GM12874 (cell line): ENCODE measurements around the gene RAB37.
A peak's percentile ranks its signal among the peaks of the same experiment; 100 is the strongest.

Experiments
- TF ChIP-seq, protein P1 (sequence below): IDR thresholded peaks from 2 replicates; pipeline ENCODE4 v1.5.1; 2011; ENCODE audit warnings: low read depth, mild to moderate bottlenecking, control low read depth, low read length, moderate library complexity; ENCODE audit not compliant: insufficient read depth

RAB37 gene

DNA sequence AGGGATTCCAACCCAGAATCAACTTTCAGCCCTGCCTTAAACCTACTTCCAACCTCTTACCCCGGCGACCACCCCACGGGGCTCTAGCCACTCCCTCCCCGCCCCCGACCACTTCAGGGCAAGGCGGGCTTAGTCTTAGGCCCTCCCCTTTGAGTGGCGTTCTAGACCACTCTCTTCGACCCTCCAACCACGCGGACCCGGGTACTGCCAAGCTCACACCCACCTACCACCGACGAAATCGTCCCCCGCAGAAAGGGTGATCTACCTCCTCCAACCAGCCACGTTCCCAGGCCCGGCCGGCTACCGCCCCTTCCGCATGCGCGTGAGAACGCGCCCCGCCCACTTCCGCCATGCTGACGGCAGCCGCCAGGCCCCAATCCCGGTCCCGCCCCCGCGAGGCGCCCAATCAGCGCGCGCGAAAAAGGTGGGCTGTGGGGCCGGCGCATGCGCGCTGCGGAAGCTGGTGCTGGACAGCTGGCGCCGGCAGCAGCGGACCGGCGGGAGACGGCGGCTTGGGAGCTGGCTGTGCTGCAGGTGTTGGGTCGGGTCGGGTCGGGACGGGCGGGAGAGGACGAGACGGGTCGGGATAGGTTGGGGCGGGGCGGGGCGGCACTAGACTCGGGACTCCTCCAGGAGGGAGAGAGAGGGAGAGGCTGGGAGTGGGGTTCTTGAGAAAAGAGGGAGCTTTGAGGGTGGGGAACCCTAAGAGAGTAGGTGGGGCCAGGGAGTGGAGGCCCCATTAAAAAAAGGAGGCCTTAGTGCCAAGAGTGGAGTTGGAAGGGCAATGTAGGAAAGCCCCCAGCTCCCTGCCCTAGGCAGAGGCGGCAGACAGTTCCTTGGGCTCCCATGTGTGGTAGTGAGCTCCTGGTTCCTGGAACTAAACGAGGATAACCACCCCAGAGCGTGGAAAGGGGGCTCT, 39.2 kb downstream of the RAB37 start, which contains the start of gene NAT9:
TSS of gene NAT9 (minus strand) at position 302 of the 919 bp plus-strand sequence. CDS start 647 bp downstream, outside the sequence.
- TF ChIP-seq, protein P1, sequence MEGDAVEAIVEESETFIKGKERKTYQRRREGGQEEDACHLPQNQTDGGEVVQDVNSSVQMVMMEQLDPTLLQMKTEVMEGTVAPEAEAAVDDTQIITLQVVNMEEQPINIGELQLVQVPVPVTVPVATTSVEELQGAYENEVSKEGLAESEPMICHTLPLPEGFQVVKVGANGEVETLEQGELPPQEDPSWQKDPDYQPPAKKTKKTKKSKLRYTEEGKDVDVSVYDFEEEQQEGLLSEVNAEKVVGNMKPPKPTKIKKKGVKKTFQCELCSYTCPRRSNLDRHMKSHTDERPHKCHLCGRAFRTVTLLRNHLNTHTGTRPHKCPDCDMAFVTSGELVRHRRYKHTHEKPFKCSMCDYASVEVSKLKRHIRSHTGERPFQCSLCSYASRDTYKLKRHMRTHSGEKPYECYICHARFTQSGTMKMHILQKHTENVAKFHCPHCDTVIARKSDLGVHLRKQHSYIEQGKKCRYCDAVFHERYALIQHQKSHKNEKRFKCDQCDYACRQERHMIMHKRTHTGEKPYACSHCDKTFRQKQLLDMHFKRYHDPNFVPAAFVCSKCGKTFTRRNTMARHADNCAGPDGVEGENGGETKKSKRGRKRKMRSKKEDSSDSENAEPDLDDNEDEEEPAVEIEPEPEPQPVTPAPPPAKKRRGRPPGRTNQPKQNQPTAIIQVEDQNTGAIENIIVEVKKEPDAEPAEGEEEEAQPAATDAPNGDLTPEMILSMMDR: no peak

GRCh38 chr17:74776990-74777389, 39.9 kb downstream of the RAB37 start:
- TF ChIP-seq, protein P1: no peak

GRCh38 chr17:74777901-74778515, 41.0 kb downstream of the RAB37 start:
- TF ChIP-seq, protein P1: no peak

GRCh38 chr17:74778960-74779359, 41.9 kb downstream of the RAB37 start:
- TF ChIP-seq, protein P1: no peak

DNA sequence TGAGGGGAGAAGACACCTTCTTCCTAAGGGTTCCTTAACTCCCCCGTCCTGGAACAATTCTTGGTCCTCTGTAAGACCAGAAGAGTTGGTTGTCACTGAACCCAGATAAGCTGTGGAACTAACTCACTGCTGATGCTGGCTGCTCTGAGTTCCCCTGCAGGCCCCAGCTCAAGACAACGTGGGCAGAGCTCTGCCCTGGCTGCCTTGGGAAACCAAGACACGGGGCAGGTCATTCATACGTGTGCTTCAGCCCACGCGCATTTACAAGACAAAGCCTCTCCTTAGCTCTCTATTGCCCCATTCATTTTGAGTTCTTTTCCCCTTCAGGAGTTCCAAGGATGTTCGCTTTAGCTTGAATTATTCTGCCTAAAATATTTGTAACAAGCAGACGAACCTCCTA, 42.4 kb downstream of the RAB37 start:
- TF ChIP-seq, protein P1: no peak

DNA sequence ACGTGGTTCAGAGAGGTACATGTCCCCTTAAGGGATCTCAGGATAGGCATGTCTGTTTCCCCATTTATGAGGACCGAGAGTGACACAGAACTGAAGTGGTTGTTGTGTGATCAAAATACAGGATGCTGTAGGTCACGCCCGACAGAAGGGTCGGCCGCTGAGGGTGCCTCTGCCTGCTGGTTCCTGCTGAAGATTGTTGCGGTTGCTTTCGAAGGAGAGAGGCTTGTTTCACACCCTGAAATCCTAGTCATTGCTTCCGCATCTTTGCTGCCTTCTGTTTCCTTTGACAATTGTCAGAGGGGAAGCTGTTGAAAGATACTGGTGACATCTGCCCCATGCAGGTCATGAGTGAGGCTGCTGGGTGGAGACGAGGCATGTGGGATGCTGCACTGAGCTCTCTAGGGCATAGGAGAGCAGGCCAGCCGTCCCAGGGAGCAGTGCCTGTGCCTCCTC, 42.9 kb downstream of the RAB37 start:
- TF ChIP-seq, protein P1: no peak

GRCh38 chr17:74780443-74781238, 43.6 kb downstream of the RAB37 start:
- TF ChIP-seq, protein P1: peak; percentile 45; the same call in 1 of the 2 replicates
